Activated gamma-delta T cell treated with anti-CD3 and anti-CD28 coated beads, Interleukin-2, amount 50 U/mL, for 16 hours (primary cell): ENCODE measurements around the gene STXBP1.

Experiments
- DNase-seq: peaks from one replicate; pipeline ENCODE4 v3.0.0-alpha.2; 2020; ENCODE audit warnings: low read depth

STXBP1 gene

GRCh38 chr9:127735530-127736185 lies 123.6 kb downstream of the STXBP1 start:
- DNase-seq = no peak

GRCh38 chr9:127738666-127739065 lies 126.6 kb downstream of the STXBP1 start:
- DNase-seq = no peak

DNA sequence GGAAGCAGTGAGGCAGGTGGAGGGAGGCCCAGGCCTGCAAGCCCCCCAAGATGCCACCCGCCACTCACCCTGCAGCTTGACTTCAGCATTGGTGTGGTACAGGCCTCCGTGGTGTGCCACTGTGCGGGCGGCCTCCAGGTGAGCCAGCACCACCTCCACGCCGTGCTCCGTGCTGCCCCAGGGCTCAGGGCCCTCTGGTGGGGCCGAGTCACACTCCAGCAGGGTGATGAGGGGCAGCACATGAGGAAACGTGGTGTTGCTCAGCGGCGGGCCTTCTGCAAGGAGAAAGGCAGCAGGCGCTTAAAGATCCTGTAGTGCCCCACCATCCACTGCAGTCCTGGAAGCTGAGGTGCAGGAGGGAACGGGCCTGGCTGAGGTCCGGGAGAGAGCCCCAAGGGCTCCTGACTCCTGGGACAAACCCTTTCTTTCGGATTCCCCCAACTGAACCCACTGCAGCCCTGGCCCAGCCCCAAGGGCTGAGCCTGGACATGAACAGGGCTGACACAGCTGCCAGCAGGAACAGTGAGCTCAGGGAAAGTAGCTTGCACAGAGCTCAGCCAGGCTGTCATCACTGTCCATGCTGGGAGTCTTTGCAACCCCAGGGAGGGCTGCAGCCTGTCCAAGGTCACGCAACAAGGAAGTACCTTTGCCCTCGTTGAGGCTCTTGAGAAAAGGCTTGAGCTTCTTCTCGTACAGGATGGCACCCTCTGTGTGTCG lies 127.7 kb downstream of the STXBP1 start:
- DNase-seq = no peak

- no peak for DNase-seq
These were observed 129.9 kb downstream of the STXBP1 start for GRCh38 chr9:127741831-127742434.
